ENCODE data around the gene COX20.

Gene COX20

DNA sequence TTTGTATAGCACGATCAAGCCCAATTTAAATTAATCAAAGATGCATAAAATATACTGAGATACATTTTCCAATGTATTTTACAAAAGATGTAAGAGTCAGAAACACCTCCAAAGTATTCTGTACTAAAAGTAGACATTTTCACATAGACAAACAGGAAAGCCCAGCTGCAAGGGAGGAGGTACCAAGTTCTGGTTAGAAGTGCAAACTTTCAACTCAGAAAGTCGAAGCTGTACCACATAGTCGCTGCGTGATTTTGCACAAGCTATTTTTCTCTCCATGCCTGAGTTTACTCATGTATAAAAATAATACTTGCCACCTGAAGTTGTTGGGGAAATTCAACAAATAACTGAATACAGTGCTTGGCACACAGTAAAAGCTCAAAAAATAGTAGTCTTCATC, 34.5 kb downstream of the COX20 start:
- H3K9me3 Mint-ChIP-seq: no peaks in the 10 kb centered on the region
- H3K4me1 Mint-ChIP-seq: peaks cover 22% of the 10 kb centered on the region
- H3K27ac Mint-ChIP-seq: peak overlapping the region; percentile 23
- H3K36me3 Mint-ChIP-seq: no peaks in the 10 kb centered on the region
- no peaks in the 10 kb centered on the region for H3K27me3 Mint-ChIP-seq
- H3K4me3 Mint-ChIP-seq: no peak overlapping the region

- no peaks in the 10 kb centered on the region for H3K36me3 Mint-ChIP-seq
- H3K4me3 Mint-ChIP-seq: no peak overlapping the region
Measured at GRCh38 chr1:244874974-244875579, 39.6 kb downstream of the COX20 start.

DNA sequence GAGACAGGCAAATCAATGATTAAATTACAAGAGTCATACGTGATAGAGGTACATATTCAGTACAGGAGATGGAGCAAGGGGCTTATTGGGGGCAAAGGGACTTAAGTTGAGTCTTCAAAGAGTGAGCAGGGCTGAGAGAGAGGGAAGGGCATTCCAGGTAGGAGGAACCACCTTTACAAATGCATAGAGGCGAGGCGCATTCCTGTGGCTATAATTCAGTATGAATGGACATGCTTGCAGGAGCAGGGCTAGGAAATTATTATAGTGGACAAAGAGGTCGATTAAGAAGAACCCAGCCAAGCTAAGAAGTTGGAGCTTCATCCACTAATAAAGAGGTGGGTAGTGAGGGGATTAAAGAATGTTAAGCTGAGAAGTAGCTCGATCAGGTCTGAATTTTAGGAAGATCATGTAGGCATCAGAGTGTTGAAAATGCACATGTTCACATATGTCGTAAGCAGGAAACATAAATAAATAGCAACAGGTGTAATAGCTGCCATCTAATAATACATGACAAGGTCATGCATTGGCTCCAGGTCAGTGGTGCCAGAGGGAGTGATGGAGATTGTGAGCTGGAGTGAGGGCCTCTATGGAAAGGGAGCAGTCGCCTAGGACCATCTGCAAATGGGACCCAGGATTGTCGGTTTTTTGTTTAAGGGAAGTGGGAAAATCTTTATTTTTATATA, 40.9 kb downstream of the COX20 start:
- no peak overlapping the region for H3K4me3 Mint-ChIP-seq
- no peaks in the 10 kb centered on the region for H3K36me3 Mint-ChIP-seq
- no peaks in the 10 kb centered on the region for H3K27me3 Mint-ChIP-seq
- H3K27ac Mint-ChIP-seq: no peak overlapping the region
- no peaks in the 10 kb centered on the region for H3K4me1 Mint-ChIP-seq
- no peaks in the 10 kb centered on the region for H3K9me3 Mint-ChIP-seq

More at GRCh38 chr1:244874974-244875579, 39.6 kb downstream of the COX20 start:
- no peaks in the 10 kb centered on the region for H3K27me3 Mint-ChIP-seq
- no peak overlapping the region for H3K27ac Mint-ChIP-seq
- no peaks in the 10 kb centered on the region for H3K9me3 Mint-ChIP-seq
- no peaks in the 10 kb centered on the region for H3K4me1 Mint-ChIP-seq

DNA sequence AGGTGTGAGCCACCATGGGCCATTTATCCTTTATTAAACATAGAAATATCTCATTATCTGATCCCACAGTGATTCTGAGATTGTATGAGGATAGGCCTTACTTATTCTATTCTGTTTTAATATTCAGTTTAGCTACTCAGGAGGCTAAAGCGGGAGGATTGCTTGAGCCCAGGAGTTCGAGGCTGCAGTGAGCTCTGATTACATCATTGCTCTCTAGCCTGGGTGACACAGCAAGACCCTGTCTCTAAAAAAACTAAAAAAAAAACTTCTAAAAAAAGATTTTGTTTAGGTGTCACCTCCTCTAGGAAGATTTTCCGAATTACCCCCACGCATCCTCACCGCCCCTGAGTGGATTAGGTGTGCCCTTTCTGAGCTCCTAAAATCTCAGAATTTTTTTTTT, 43.2 kb downstream of the COX20 start:
- H3K4me1 Mint-ChIP-seq: no peaks in the 10 kb centered on the region
- H3K9me3 Mint-ChIP-seq: no peaks in the 10 kb centered on the region
- H3K36me3 Mint-ChIP-seq: no peaks in the 10 kb centered on the region
- H3K27ac Mint-ChIP-seq: no peak overlapping the region
- no peak overlapping the region for H3K4me3 Mint-ChIP-seq
- H3K27me3 Mint-ChIP-seq: no peaks in the 10 kb centered on the region

DNA sequence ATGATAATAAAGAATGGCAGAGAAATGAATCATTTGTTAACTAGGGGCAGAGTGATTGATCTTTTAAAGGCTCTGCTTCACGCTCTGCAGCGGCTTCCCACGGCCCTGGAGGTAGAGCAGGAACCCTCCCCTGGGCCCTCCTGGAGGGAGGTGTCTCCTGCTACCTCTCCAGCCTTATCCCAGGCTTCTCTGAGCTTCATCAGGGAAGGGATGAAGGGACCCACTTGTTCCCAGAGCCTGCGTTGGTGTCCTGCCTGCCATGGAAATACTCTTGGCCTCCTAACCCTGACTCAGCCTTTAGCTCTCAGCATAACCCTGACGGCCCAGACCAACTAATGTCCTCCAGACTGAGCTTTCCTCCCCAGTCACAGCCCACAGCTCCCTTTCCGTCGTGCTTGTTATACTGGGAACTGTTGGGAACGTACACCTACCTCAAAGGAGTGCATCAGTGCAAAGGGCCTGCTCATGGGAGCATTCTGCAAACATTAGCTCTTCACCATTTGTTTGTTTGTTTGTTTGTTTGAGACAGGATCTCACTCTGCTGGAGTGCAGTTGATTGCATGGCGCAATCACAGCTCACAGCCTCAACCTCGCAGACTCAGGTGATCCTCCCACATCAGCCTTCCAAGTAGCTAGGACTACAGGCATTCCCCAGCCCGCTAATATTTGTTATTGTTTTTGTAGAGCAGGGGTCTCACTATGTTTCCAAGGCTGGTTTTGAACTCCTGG, 46.3 kb downstream of the COX20 start:
- no peaks in the 10 kb centered on the region for H3K36me3 Mint-ChIP-seq
- H3K4me3 Mint-ChIP-seq: no peak overlapping the region
- H3K27me3 Mint-ChIP-seq: no peaks in the 10 kb centered on the region
- no peaks in the 10 kb centered on the region for H3K4me1 Mint-ChIP-seq
- H3K9me3 Mint-ChIP-seq: no peaks in the 10 kb centered on the region
- H3K27ac Mint-ChIP-seq: no peak overlapping the region

DNA sequence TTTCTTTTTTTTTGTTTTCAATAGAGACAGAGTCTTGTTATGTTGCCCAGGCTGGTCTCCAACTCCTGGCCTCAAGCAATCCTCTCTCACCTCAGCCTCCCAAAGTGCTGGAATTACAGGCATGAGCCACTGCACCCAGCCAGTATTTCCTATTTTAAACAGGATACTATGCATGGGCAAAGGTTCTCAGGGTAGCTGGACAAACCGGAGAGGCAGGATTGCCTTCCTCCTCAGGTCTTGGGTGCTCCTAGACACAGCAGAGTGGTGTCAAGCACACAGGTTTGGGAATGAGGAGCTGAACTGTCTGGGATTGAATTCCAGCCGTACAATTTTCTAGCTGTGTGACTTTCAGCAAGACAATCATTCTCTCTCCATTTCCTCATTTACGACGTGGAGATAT, 51.8 kb downstream of the COX20 start:
- no peak overlapping the region for H3K4me3 Mint-ChIP-seq
- H3K4me1 Mint-ChIP-seq: no peaks in the 10 kb centered on the region
- H3K36me3 Mint-ChIP-seq: no peaks in the 10 kb centered on the region
- H3K27ac Mint-ChIP-seq: no peak overlapping the region
- H3K27me3 Mint-ChIP-seq: no peaks in the 10 kb centered on the region
- no peaks in the 10 kb centered on the region for H3K9me3 Mint-ChIP-seq

DNA sequence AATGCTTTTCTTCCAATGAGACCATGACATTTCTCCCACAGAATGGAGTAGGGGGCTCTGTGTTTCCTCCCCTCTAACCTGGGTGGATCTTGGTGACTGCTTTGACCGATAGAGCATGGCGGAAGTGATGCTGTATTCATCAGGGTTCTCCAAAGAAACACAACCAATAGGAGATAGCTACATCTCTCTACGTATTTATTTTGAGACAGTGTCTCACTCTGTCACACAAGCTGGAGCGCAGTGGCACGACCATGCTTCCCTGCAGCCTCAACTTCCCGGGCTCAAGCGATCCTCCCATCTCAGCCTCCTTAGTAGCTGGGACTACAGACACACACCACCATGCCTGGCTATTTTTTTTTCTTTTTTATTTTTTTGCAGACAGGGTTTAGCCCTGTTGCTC, 58.4 kb downstream of the COX20 start:
- H3K27me3 Mint-ChIP-seq: no peaks in the 10 kb centered on the region
- H3K9me3 Mint-ChIP-seq: no peaks in the 10 kb centered on the region
- H3K27ac Mint-ChIP-seq: no peak overlapping the region
- H3K36me3 Mint-ChIP-seq: no peaks in the 10 kb centered on the region
- no peak overlapping the region for H3K4me3 Mint-ChIP-seq
- no peaks in the 10 kb centered on the region for H3K4me1 Mint-ChIP-seq
